Spleen (tissue), 11 donors: ENCODE data around the gene CRP. TPM values are rescaled to one million over a fixed set of nuclear protein-coding genes. Genes with fewer than 3 reads are reported as not detected.
"Not testable (repeated sequence)": the region's sequence is repeated elsewhere in the genome, so short reads cannot be mapped to it uniquely, and the experiment has no call there.

ENCODE experiments used
- DNase-seq: peaks from one replicate; pipeline ENCODE4 v3.0.0-alpha.2; 2020
- H3K27ac ChIP-seq, 8 donors: fragments of 200-600 bp; sonication (generic) in 7 of 8; 1 replicate in 4 of 8; 2 replicates in 4 of 8; pipeline versions ENCODE4 v1.5.0 to v1.8.0; 2016 to 2021; ENCODE audit warnings: inconsistent platforms in 4 of 8, mild to moderate bottlenecking in 4 of 8, moderate library complexity in 1 of 8
- H3K27me3 ChIP-seq, 7 donors: fragments of 200-600 bp; sonication (generic) in 6 of 7; replicated peaks in 1 of 7; 1 replicate in 4 of 7; 2 replicates in 3 of 7; pipeline versions ENCODE4 v1.5.0 to v1.8.0; 2016 to 2021; ENCODE audit warnings: inconsistent platforms in 3 of 7, mild to moderate bottlenecking in 1 of 7
- H3K36me3 ChIP-seq, 6 donors: fragments of 200-600 bp; sonication (generic) in 5 of 6; 1 replicate in 4 of 6; 2 replicates in 2 of 6; pipeline versions ENCODE4 v1.5.0 to v1.8.0; 2016 to 2021; ENCODE audit warnings: inconsistent platforms in 2 of 6
- H3K4me1 ChIP-seq, 6 donors: fragments of 200-600 bp; sonication (generic) in 5 of 6; 1 replicate in 3 of 6; 2 replicates in 3 of 6; pipeline versions ENCODE4 v1.5.0 to v1.8.0; 2016 to 2021; ENCODE audit warnings: inconsistent platforms in 3 of 6
- H3K4me3 ChIP-seq, 8 donors: fragments of 200-600 bp; sonication (generic) in 7 of 8; 1 replicate in 4 of 8; 2 replicates in 4 of 8; pipeline versions ENCODE4 v1.5.0 to v1.8.0; 2016 to 2021; ENCODE audit warnings: inconsistent platforms in 4 of 8, mild to moderate bottlenecking in 4 of 8, moderate library complexity in 2 of 8
- H3K9me3 ChIP-seq, 8 donors: fragments of 200-600 bp; sonication (generic) in 7 of 8; 1 replicate in 4 of 8; 2 replicates in 4 of 8; pipeline versions ENCODE4 v1.5.0 to v1.8.0; 2016 to 2021; ENCODE audit warnings: inconsistent platforms in 4 of 8
- CTCF ChIP-seq, 11 experiments: fragments of 200-600 bp in 7 of 11; fragments of 450-650 bp in 4 of 11; sonication (generic) in 4 of 11; IDR thresholded peaks in 8 of 11; conservative IDR thresholded peaks in 3 of 11; 1 replicate in 7 of 11; 2 replicates in 4 of 11; pipeline versions ENCODE4 v1.4.0 to v1.8.0; 2016 to 2021; ENCODE audit warnings: antibody characterized with exemption in 11 of 11, inconsistent platforms in 4 of 11, mild to moderate bottlenecking in 1 of 11
- POLR2A ChIP-seq, 3 donors: fragments of 450-650 bp; IDR thresholded peaks; one replicate each; pipeline ENCODE4 v1.5.1; 2017; ENCODE audit warnings: antibody characterized with exemption in 3 of 3, mild to moderate bottlenecking in 1 of 3
- POLR2AphosphoS5 ChIP-seq, 3 donors: sonication (generic); formaldehyde crosslinking; IDR thresholded peaks; one replicate each; pipeline ENCODE4 v1.5.1; 2017; ENCODE audit warnings: antibody characterized with exemption in 3 of 3
- WGBS, 5 donors: extraction: QIAGEN DNeasy Blood & Tissue Kit in 3 of 5; methylation state at CpG; one replicate each; pipeline versions ENCODE4 v1.1.5 to v1.1.7; 2013 to 2018; 5-methylcytosine and 5-hydroxymethylcytosine counted together
- intact Hi-C: fragments of 100-400 bp; cut with DNase I; formaldehyde crosslinking; loops from one replicate; pipeline ENCODE4 v1.15.0; 2023; ENCODE audit warnings: low total_unique reads
- polyA plus RNA-seq, 3 donors: library from polyadenylated mRNA; stranded (reverse); fragments of 200-250 nt; gene quantifications; one replicate each; pipeline ENCODE4 v1.2.1, GENCODE V29; 2013
- total RNA-seq, 7 donors: library from RNA; depleted of rRNA in 3 of 7; stranded (reverse); fragments of >200 nt in 3 of 7; fragmentation: NEBNext Ultra II Directional in 4 of 7; extraction: Animal tissue kit (Norgen Biotek cat#: 25700) in 4 of 7; gene quantifications; one replicate each; pipeline versions ENCODE4 v1.1.0 to v1.2.1, GENCODE V29; 2016 to 2021
- donor health status: healthy with polysubstance abuse.
- donor health status: DM: no; HTN: no; CAD: no; lungs with moderate emphysema.
- donor health status: DM: no; HTN: no; CAD: no.
- donor health status: Bipolar disorder and iron deficiency.
- donor health status: healthy.
- donor health status: DM: no; HTN: no; CAD: no.
- donor health status: DM: yes; HTN: yes; CAD: no.

Gene CRP
- total and polyA plus RNA-seq, 10 donors: 0.06 to 0.73 (median 0.46) TPM; not detected in 7

- H3K4me1 ChIP-seq: no peaks in the 10 kb centered on the region
- no peak overlapping the region for H3K4me3 ChIP-seq
- H3K27ac ChIP-seq: no peak overlapping the region
- intact Hi-C loops: no loop called here
- no peaks in the 10 kb centered on the region for H3K27me3 ChIP-seq
- DNase-seq: no peak
- H3K36me3 ChIP-seq: no peaks in the 10 kb centered on the region
- peaks cover 0 to 14% (median 4%) of the 10 kb centered on the region in 8 donors for H3K9me3 ChIP-seq
- TF ChIP-seq CTCF (IDR thresholded peaks at IDR 0.05 in 8 of 11, conservative IDR thresholded peaks at IDR 0.05 in 3 of 11): no peak
- no peak for TF ChIP-seq POLR2A (IDR thresholded peaks at IDR 0.05)
- no peak for TF ChIP-seq POLR2AphosphoS5 (IDR thresholded peaks at IDR 0.05)
- 78 to 90% (median 88%) methylated on average over 4 of the region's 4 CpGs for WGBS, 5 donors
Observed at GRCh38 chr1:159737238-159737916, 23.0 kb upstream of the CRP start.

GRCh38 chr1:159723188-159723587 lies 8.8 kb upstream of the CRP start:
- 83 to 94% (median 93%) methylated on average over 6 of the region's 6 CpGs for WGBS, 5 donors
- H3K27ac ChIP-seq, intact Hi-C loops, DNase-seq, H3K4me1 ChIP-seq, H3K36me3 ChIP-seq, H3K4me3 ChIP-seq: not testable (repeated sequence)
- Histone ChIP-seq H3K27me3 (peaks cover 0 to 13% (median 0%) of the 10 kb centered on the region in 7 donors), H3K9me3 (peaks cover 0 to 67% (median 56%) of the 10 kb centered on the region in 8 donors)

- WGBS, 5 donors: 66 to 78% (median 74%) methylated on average over 2 of the region's 2 CpGs
- no peak overlapping the region for H3K4me3 ChIP-seq
- no peak overlapping the region for H3K27ac ChIP-seq
- TF ChIP-seq POLR2A (IDR thresholded peaks at IDR 0.05) (no peak), CTCF (IDR thresholded peaks at IDR 0.05 in 8 of 11, conservative IDR thresholded peaks at IDR 0.05 in 3 of 11) (no peak), POLR2AphosphoS5 (IDR thresholded peaks at IDR 0.05) (no peak)
- peaks cover 0 to 7% (median 0%) of the 10 kb centered on the region in 7 donors for H3K27me3 ChIP-seq
- no peak for DNase-seq
- no peaks in the 10 kb centered on the region for H3K4me1 ChIP-seq
- peaks cover 0 to 78% (median 63%) of the 10 kb centered on the region in 8 donors for H3K9me3 ChIP-seq
- intact Hi-C loops: no loop called here
- no peaks in the 10 kb centered on the region for H3K36me3 ChIP-seq
Observed at GRCh38 chr1:159719990-159720389, 5.6 kb upstream of the CRP start.

GRCh38 chr1:159715855-159716254 lies 1.5 kb upstream of the CRP start:
- TF ChIP-seq CTCF (IDR thresholded peaks at IDR 0.05 in 8 of 11, conservative IDR thresholded peaks at IDR 0.05 in 3 of 11) (no peak), POLR2AphosphoS5 (IDR thresholded peaks at IDR 0.05) (no peak)
- Histone ChIP-seq H3K27ac (no peak overlapping the region), H3K9me3 (peaks cover 0 to 36% (median 25%) of the 10 kb centered on the region in 8 donors), H3K4me3 (no peak overlapping the region), H3K4me1 (no peaks in the 10 kb centered on the region), H3K27me3 (peaks cover 0 to 7% (median 0%) of the 10 kb centered on the region in 7 donors), H3K36me3 (no peaks in the 10 kb centered on the region)
- DNase-seq: no peak
- intact Hi-C loops: no loop called here
- WGBS, 5 donors: 73 to 87% (median 77%) methylated on average over 1 of the region's 1 CpG
